NCI-H2196 (cell line): ENCODE results near the gene SMAGP.
"Not testable (repeated sequence)": the region's sequence is repeated elsewhere in the genome, so short reads cannot be mapped to it uniquely, and the experiment has no call there.

ENCODE experiments used
- DNase-seq: peaks from one replicate; lab custom pipeline; 2025; ENCODE audit not compliant: unreplicated experiment; lab: John Stamatoyannopoulos, UW

Gene SMAGP

GRCh38 chr12:51265024-51265423, 5.2 kb downstream of the SMAGP start:
- DNase-seq: no peak

GRCh38 chr12:51264297-51264696, 5.9 kb downstream of the SMAGP start:
- no peak for DNase-seq

DNA sequence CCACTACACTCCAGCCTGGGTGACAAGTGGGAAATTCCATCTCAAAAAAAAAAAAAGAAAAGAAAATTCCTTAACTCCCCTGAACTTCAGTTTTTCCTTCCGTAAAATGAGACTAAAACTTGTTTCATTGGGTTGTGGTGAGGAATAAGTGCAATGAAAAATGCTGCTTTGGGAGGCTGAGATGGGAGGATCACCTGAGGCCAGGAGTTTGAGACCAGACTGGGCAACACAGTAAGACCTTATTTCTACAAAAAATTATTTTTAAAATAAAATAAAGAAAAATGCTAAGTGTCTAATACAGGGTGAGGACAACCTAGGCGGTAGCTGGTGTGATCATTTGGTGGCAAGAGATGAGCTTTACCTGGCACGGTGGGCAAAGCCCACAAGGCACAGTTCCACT, 6.9 kb downstream of the SMAGP start:
- no peak for DNase-seq

DNA sequence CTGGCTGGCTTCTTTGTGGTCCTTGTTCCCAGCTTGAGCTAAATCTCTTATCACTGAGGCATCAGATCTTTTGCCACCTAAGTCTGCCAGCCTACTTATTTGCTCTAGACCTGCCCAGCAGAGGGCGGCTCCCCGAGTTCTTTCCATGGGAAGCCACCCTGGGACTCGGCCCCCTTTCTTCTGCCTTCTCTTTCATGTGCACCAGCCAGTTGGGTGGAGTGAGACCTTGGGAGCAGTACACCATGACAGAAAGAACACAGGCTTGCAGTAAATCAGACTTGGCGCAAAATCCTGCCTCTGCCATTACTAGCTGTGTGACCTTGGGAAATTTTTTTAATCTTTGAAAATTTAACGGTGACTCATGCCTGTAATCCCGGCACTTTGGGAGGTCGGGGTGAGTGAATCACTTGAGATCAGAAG, 7.4 kb downstream of the SMAGP start:
- DNase-seq: no peak

DNA sequence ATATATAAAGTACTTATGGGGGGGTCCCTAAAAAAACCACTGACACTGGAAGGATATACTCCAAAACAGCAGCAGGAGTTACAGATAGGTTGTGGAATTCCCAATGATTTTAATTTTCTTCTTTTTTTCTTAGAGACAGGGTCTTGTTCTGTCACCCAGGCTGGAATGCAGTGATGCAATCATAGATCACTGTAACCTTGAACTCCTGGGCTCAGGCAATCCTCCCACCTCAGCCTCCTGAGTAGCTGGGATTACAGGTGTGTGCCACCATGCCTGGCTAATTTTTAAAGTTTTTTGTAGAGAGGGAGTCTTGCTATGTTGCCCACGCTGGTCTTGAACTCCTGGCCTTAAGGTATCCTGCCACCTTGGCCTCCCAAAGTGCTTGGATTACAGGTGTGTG, 10.6 kb downstream of the SMAGP start:
- DNase-seq: not testable (repeated sequence)

DNA sequence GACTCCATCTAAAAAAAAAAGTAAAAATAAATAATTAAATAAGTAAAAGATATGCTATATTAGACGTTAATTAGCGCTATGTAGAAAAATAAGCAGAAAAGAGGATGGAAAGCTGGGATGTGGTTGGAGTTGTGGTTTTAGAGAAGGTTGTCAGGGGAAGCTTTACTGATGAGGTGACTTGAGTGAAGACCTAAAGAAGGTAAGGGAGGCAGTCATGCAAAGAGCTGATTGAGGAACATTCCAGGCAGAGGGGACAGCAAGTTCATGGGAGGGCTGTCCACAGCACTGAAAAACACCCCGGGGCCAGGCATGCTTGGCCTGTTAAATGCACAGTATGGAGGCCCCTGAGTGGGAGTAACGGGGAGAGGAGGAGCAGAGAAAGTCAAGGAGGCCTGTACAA, 15.7 kb downstream of the SMAGP start:
- no peak for DNase-seq

DNA sequence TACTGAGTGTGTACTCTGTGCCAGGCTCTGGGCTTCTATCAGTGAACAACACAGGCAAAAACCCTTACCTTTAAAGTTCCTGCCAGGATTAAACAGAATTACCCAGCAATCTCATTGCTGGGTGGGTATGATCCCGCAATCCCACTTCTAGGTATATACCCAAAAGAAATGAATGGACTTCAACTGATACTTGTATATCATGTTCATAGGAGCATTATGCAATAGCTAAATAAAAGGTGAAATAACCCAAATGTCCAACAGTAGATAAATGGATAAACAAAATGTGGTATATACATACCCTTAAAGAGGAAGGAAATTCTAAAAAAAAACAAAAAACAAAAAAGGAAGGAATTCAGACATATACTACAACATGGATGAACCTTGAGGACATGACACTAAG, 16.9 kb downstream of the SMAGP start:
- no peak for DNase-seq

DNA sequence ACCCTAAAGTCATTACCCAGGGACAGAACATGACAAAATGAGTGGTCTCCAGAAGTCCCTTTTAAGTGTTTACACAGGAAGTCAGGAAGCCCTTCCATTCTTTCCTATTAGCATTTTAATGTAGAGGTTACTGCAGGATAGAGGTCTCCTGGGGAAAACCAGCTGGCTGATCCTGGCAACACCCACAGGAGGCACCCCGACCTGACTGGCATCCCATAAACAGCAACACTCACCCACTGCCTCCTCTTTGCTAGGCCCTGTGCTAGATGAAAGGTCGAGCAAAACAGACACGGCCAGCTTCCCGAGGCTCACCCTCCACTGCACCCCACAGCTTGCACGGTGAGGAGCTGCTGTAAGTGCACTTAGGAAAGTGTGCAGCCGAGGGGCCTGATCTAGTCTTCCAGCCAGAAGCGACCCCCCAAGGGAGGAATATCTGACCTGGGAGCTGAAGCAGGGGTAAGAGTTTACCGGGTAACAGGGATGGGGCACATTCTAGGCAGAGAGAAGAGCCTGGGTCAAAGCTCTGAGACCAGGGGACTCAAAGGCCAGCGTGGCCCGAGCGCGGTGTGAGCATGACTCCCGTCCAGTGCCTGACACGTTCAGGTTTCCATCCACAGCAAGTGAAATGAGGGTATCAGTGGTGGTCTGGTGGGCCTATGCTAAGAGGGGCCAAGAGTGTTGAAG, 22.6 kb downstream of the SMAGP start:
- no peak for DNase-seq

GRCh38 chr12:51246254-51246853, 23.9 kb downstream of the SMAGP start:
- no peak for DNase-seq

- DNase-seq: no peak
These were observed 24.6 kb downstream of the SMAGP start for GRCh38 chr12:51245476-51246253.

- DNase-seq: no peak
These were observed 25.9 kb downstream of the SMAGP start for GRCh38 chr12:51244269-51244668.

- no peak for DNase-seq
These were observed 27.3 kb downstream of the SMAGP start for GRCh38 chr12:51242876-51243275.

DNA sequence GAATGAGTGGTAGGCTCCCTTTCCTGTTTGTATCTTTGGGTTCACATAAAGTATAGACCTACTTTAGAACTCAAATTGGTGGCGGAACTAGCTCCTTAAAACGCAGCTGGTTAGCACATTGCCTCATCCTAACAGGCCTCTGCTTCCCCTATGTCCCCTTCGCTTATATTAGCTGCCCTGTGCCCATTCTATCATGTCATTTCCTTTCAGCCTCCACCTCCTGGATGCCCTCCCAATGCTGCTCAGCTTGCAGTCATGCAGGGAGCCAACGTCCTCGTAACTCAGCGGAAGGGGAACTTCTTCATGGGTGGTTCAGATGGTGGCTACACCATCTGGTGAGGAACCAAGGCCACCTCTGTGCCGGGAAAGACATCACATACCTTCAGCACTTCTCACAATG, 28.1 kb downstream of the SMAGP start:
- DNase-seq: no peak

GRCh38 chr12:51240971-51241370, 29.2 kb downstream of the SMAGP start:
- DNase-seq: no peak

DNA sequence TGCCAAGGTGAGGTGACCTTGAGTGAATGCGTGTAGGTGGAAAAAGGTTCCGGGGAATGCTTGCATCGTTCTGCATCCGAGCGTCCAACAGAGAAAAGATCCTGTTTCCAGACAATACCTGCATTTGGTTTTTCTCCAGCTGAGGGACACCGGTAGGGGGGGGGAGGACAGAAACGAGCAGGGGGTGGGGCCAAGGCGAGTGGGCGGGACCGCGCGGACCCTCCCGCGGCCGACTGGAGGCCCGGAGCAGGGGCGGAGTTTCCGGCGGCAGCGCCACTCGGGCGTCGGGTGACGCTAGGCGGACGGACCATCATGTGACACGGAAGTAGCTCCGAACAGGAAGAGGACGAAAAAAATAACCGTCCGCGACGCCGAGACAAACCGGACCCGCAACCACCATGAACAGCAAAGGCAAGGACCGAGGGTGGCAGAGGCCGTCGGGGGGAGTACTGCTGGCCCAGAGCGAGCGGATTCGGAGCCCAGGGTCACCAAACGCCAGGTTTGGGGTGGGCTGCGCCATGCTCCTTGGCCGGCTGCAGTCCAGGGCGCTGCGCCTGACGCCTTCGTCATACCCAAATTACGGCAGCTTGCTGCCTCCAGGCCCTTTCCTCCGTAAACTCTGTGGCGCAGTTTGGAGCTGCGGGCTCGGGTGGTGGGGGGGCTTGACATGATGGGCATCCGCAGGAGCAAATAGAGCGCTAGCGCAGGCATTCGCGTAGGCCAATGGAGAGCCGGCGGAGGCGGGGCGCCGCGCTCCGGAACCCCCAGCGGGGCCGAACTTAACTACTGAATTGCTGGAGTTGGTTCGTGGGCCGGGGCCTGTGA, 31.5 kb downstream of the SMAGP start, which contains the start of gene DAZAP2:
Gene DAZAP2, plus strand, starts transcription at position 317 of the 825 bp plus-strand sequence. Its CDS starts 82 bp downstream, at position 399.
- peak; percentile 95 for DNase-seq

DNA sequence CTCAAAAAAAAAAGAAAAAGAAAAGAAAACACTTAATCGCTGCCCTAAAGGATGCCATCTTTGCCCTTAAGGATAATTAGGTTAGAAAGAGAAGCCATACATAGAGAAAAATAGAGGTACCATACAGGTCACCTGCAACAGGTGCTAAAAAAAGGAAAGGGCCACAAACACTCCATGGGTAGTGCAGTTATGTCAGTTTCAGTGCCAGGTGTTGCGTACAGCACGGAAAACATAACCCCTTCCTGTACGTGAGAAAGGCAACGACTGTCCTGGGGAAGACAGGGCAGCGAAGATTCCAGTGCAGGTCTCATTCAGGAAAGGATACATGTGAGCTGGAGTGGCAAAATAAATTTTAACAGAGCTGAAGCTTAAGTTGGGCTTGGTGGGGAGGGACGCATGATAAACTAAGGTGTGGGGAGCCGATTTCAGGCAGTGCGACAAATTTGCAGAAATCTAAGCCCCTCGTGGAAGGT, 32.1 kb downstream of the SMAGP start:
- peak; percentile 43 for DNase-seq

DNA sequence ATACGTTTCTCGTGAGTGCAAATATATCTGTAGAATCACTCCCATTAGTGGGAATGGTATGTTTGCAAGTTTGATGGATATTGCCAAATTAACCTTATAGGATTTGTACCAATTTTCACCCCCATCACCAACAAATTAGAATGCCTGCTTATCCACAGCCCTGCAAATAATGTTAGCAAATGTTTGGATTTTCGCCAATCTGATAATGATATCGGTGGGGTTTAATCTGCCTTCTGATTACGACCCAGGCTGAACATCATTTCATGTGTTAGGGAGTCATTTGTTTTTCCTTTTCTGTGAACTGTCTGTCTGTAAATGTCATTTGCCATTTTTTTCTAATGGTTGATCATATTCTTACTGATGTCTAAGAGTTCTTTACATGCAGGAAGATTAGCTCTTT, 35.7 kb downstream of the SMAGP start:
- DNase-seq: no peak

GRCh38 chr12:51232642-51233041, 37.6 kb downstream of the SMAGP start:
- DNase-seq: no peak

GRCh38 chr12:51229116-51229809, 41.0 kb downstream of the SMAGP start:
- DNase-seq: no peak

GRCh38 chr12:51227962-51228361, 42.3 kb downstream of the SMAGP start:
- DNase-seq: no peak
